SH-SY5Y (cell line): ENCODE results near the gene WFDC5.

ENCODE experiments used
- GATA2 ChIP-seq: IDR thresholded peaks from 2 replicates; pipeline ENCODE4 v1.6.1; 2011; ENCODE audit warnings: mild to moderate bottlenecking, low read depth, low read length
- GATA3 ChIP-seq: IDR thresholded peaks from 2 replicates; pipeline ENCODE4 v1.6.1; 2011; ENCODE audit warnings: low read depth, mild to moderate bottlenecking, low read length, moderate library complexity

Gene WFDC5

GRCh38 chr20:45060294-45060693 lies 54.7 kb downstream of the WFDC5 start:
- TF ChIP-seq GATA3, result no peak
- TF ChIP-seq GATA2, result no peak
